CD14-positive monocyte (primary cell): ENCODE results near the gene TAF4. TPM values are rescaled to one million over a fixed set of nuclear protein-coding genes. Genes with fewer than 3 reads are reported as not detected.
A peak's percentile ranks its signal among the peaks of the same experiment; 100 is the strongest.

Source experiments
- DNase-seq, 3 donors: peaks; one replicate each; pipeline ENCODE4 v3.0.0-alpha.2; 2011 to 2022
- H2AFZ ChIP-seq: 2 replicates; pipeline ENCODE4 v1.6.0; 2012; ENCODE audit warnings: mild to moderate bottlenecking, low read depth, low read length, inconsistent platforms; ENCODE audit not compliant: insufficient read depth, poor library complexity, severe bottlenecking
- H3K27ac ChIP-seq, 2 donors: 1 replicate in 1 of 2; 2 replicates in 1 of 2; pipeline ENCODE4 v1.5.1; 2012 to 2013; ENCODE audit warnings: low read length in 2 of 2, control low read depth in 1 of 2, inconsistent platforms in 1 of 2, low read depth in 1 of 2, mild to moderate bottlenecking in 1 of 2
- H3K27me3 ChIP-seq, 2 donors: one replicate each; pipeline versions ENCODE4 v1.6.0 to v1.6.1; 2011 to 2013; ENCODE audit warnings: low read length in 2 of 2; ENCODE audit not compliant: control insufficient read depth in 2 of 2, insufficient read depth in 2 of 2
- H3K36me3 ChIP-seq, 2 donors: replicated peaks in 1 of 2; 1 replicate in 1 of 2; 2 replicates in 1 of 2; pipeline versions ENCODE4 v1.5.1 to v1.6.1; 2012 to 2013; ENCODE audit warnings: low read length in 2 of 2, control low read depth in 1 of 2, inconsistent platforms in 1 of 2, mild to moderate bottlenecking in 1 of 2; ENCODE audit not compliant: insufficient read depth in 2 of 2, control insufficient read depth in 1 of 2
- H3K4me1 ChIP-seq, 2 donors: 1 replicate in 1 of 2; 2 replicates in 1 of 2; pipeline versions ENCODE4 v1.5.1 to v1.6.1; 2012 to 2013; ENCODE audit warnings: low read length in 2 of 2, control low read depth in 1 of 2, inconsistent platforms in 1 of 2, mild to moderate bottlenecking in 1 of 2, moderate library complexity in 1 of 2; ENCODE audit not compliant: insufficient read depth in 2 of 2, control insufficient read depth in 1 of 2
- H3K4me2 ChIP-seq: replicated peaks from 2 replicates; pipeline ENCODE3; 2012; ENCODE audit warnings: low read length, moderate library complexity, mild to moderate bottlenecking; ENCODE audit not compliant: poor library complexity, severe bottlenecking; ENCODE audit errors: extremely low read depth
- H3K4me3 ChIP-seq, 3 experiments: fragments of 200-600 bp in 1 of 3; sonication (generic) in 1 of 3; replicated peaks in 1 of 3; 1 replicate in 2 of 3; 2 replicates in 1 of 3; pipeline ENCODE4 v1.5.1; 2011 to 2013; ENCODE audit warnings: low read length in 3 of 3, mild to moderate bottlenecking in 3 of 3, control low read depth in 2 of 3, low read depth in 2 of 3, inconsistent platforms in 1 of 3, moderate library complexity in 1 of 3
- H3K79me2 ChIP-seq: 2 replicates; pipeline ENCODE4 v1.6.0; 2012; ENCODE audit warnings: mild to moderate bottlenecking, control low read depth, inconsistent platforms, low read length, moderate library complexity; ENCODE audit not compliant: insufficient read depth
- H3K9ac ChIP-seq: 2 replicates; pipeline ENCODE4 v1.6.0; 2017; ENCODE audit warnings: low read length, mild to moderate bottlenecking; ENCODE audit not compliant: insufficient read depth, poor library complexity, severe bottlenecking
- H3K9me3 ChIP-seq, 2 donors: replicated peaks in 1 of 2; 1 replicate in 1 of 2; 2 replicates in 1 of 2; pipeline versions ENCODE4 v1.5.1 to v1.6.1; 2012 to 2013; ENCODE audit warnings: low read length in 2 of 2, control low read depth in 1 of 2; ENCODE audit not compliant: control insufficient read depth in 1 of 2, insufficient read depth in 1 of 2
- H4K20me1 ChIP-seq: 2 replicates; pipeline ENCODE4 v1.6.0; 2012; ENCODE audit warnings: mild to moderate bottlenecking, low read length, control low read depth, moderate library complexity; ENCODE audit not compliant: insufficient read depth
- H3K27ac Mint-ChIP-seq, 7 donors: one replicate each; pipeline ENCODE4 v1.8.0; 2020; ENCODE audit warnings: mild to moderate bottlenecking in 7 of 7, mixed read lengths in 7 of 7, moderate library complexity in 6 of 7, inconsistent platforms in 2 of 7
- H3K27me3 Mint-ChIP-seq, 3 donors: one replicate each; pipeline ENCODE4 v1.8.0; 2021 to 2022; ENCODE audit warnings: low read depth in 3 of 3, mild to moderate bottlenecking in 3 of 3, mixed read lengths in 3 of 3, moderate library complexity in 3 of 3, inconsistent platforms in 1 of 3
- H3K36me3 Mint-ChIP-seq, 2 donors: one replicate each; pipeline ENCODE4 v1.8.0; 2020; ENCODE audit warnings: mixed read lengths in 2 of 2, inconsistent platforms in 1 of 2, mild to moderate bottlenecking in 1 of 2
- H3K4me1 Mint-ChIP-seq: one replicate; pipeline ENCODE4 v1.8.0; 2020; ENCODE audit warnings: mild to moderate bottlenecking, mixed read lengths
- H3K4me3 Mint-ChIP-seq, 2 donors: one replicate each; pipeline ENCODE4 v1.8.0; 2020; ENCODE audit warnings: mild to moderate bottlenecking in 2 of 2, mixed read lengths in 2 of 2, moderate library complexity in 1 of 2
- H3K9me3 Mint-ChIP-seq, 7 donors: one replicate each; pipeline ENCODE4 v1.8.0; 2020 to 2022; ENCODE audit warnings: mixed read lengths in 7 of 7, mild to moderate bottlenecking in 6 of 7, moderate library complexity in 6 of 7, inconsistent platforms in 2 of 7
- CTCF ChIP-seq: fragments of 200-600 bp; IDR thresholded peaks from one replicate; pipeline ENCODE4 v1.8.0; 2022; ENCODE audit warnings: antibody characterized with exemption, mild to moderate bottlenecking
- WGBS: methylation state at CpG from one replicate; pipeline ENCODE4 v1.1.5; 2013; ENCODE audit warnings: missing lambda C conversion rate; ENCODE audit not compliant: insufficient coverage; 5-methylcytosine and 5-hydroxymethylcytosine counted together
- intact Hi-C, 2 donors: fragments of 100-400 bp; cut with micrococcal nuclease; formaldehyde crosslinking; loops; one replicate each; pipeline versions ENCODE4 v1.15.0 to v1.15.1; 2023
- polyA plus RNA-seq, 3 donors: library from polyadenylated mRNA; depleted of rRNA in 1 of 3; unstranded in 2 of 3; stranded (reverse) in 1 of 3; fragments of 300-500 nt in 2 of 3; fragments of >200 nt in 1 of 3; fragmentation: Illumina TruSeq in 2 of 3; gene quantifications; 1 replicate in 2 of 3; 2 replicates in 1 of 3; pipeline ENCODE4 v1.2.3, GENCODE V29; 2012 to 2021

The TAF4 gene
- polyA plus RNA-seq, 3 donors, result 0.48 to 14.9 (median 0.99) TPM

GRCh38 chr20:62026564-62026856, 39.2 kb downstream of the TAF4 start:
- H3K9me3 Mint-ChIP-seq, result peaks cover 0 to 3% (median 0%) of the 10 kb centered on the region in 7 donors
- H3K27ac Mint-ChIP-seq, result no peak overlapping the region
- H3K27me3 Mint-ChIP-seq, result peaks cover 0 to 1% (median 0%) of the 10 kb centered on the region in 3 donors
- H2AFZ ChIP-seq, result no peak overlapping the region
- H3K4me3 Mint-ChIP-seq, result no peak overlapping the region
- no peak overlapping the region for H3K27ac ChIP-seq
- H3K4me1 Mint-ChIP-seq, result peaks cover 34% of the 10 kb centered on the region
- H3K36me3 ChIP-seq, result no peaks in the 10 kb centered on the region
- H3K79me2 ChIP-seq, result peaks cover 94% of the 10 kb centered on the region
- H3K4me3 ChIP-seq, result no peak overlapping the region
- no peak overlapping the region for H3K4me2 ChIP-seq
- no peak for DNase-seq
- no peak overlapping the region for H3K9ac ChIP-seq
- TF ChIP-seq CTCF, result no peak
- 92% methylated on average over 7 of the region's 11 CpGs for WGBS
- no peaks in the 10 kb centered on the region for H3K9me3 ChIP-seq
- intact Hi-C loops, result no loop called here
- peaks cover 3 to 10% of the 10 kb centered on the region in 2 donors for H3K36me3 Mint-ChIP-seq
- no peaks in the 10 kb centered on the region for H3K4me1 ChIP-seq
- H4K20me1 ChIP-seq, result peaks cover 94% of the 10 kb centered on the region
- H3K27me3 ChIP-seq, result no peaks in the 10 kb centered on the region

GRCh38 chr20:62025832-62026563, 39.7 kb downstream of the TAF4 start:
- H4K20me1 ChIP-seq, result peaks cover 94% of the 10 kb centered on the region
- peak in 2 of 3 donors; percentile 2 to 13 for DNase-seq
- peaks cover 30% of the 10 kb centered on the region for H3K4me1 Mint-ChIP-seq

More at GRCh38 chr20:62025832-62026563, 39.7 kb downstream of the TAF4 start:
- peak; percentile 27 for TF ChIP-seq CTCF
- Histone ChIP-seq H3K27ac (no peak overlapping the region), H3K4me2 (no peak overlapping the region), H3K4me1 (no peaks in the 10 kb centered on the region), H3K4me3 (no peak overlapping the region), H3K9me3 (no peaks in the 10 kb centered on the region), H2AFZ (no peak overlapping the region), H3K27me3 (no peaks in the 10 kb centered on the region), H3K9ac (no peak overlapping the region), H3K79me2 (peaks cover 94% of the 10 kb centered on the region), H3K36me3 (no peaks in the 10 kb centered on the region)
- H3K4me3 Mint-ChIP-seq, result no peak overlapping the region
- WGBS, result 27% methylated on average over 19 of the region's 22 CpGs
- intact Hi-C loops, result no loop called here
- H3K9me3 Mint-ChIP-seq, result peaks cover 0 to 3% (median 0%) of the 10 kb centered on the region in 7 donors
- peak overlapping the region in 4 of 7 donors; percentile 30 to 68 (median 44) for H3K27ac Mint-ChIP-seq
- H3K27me3 Mint-ChIP-seq, result peaks cover 0 to 1% (median 0%) of the 10 kb centered on the region in 3 donors
- peaks cover 3 to 10% of the 10 kb centered on the region in 2 donors for H3K36me3 Mint-ChIP-seq
